ENCODE results near the gene GGA3. TPM values are rescaled to one million over a fixed set of nuclear protein-coding genes. Genes with fewer than 3 reads are reported as not detected.
"Not testable (repeated sequence)": the region's sequence is repeated elsewhere in the genome, so short reads cannot be mapped to it uniquely, and the experiment has no call there.

Gene GGA3
- total RNA-seq, 2 experiments from 2014 or later = 73.4 to 79.4 TPM

- H3K4me1 Mint-ChIP-seq = peaks cover 29% of the 10 kb centered on the region
- no peaks in the 10 kb centered on the region for H3K9me3 Mint-ChIP-seq
- peak; percentile 99 for DNase-seq
- H3K4me3 Mint-ChIP-seq = peak within 1 kb of the TSS; percentile 97
- peaks cover 17% of the 10 kb centered on the region for H3K36me3 Mint-ChIP-seq (ENCODE audit: low read depth)
- no peaks in the 10 kb centered on the region for H3K27me3 Mint-ChIP-seq
- ChIA-PET POLR2A (interaction anchor here (0.6 to 4.2 kb wide), 42 partner anchors 9 to 652 kb away, joined by 3 to 124 read pairs (median 5); partner anchors contain the start of genes ATP5PD, FBF1, FDXR and GALK1), CTCF (interaction anchor here (0.5 to 4.6 kb wide), 29 partner anchors 8 to 566 kb away, joined by 3 to 105 read pairs (median 4); partner anchors contain the start of genes CDR2L, GGA3, GRB2 and MIF4GD)
- peak within 1 kb of the TSS; percentile 100 for H3K27ac Mint-ChIP-seq
Observed at GRCh38 chr17:75289115-75289831, 27.9 kb upstream of the GGA3 start, which contains the start of gene SLC25A19. Gene SLC25A19, minus strand, starts transcription at chr17:75289433. Its CDS starts 2,669 bp downstream, at chr17:75286764.

- ChIA-PET POLR2A (interaction anchor here (0.6 to 4.2 kb wide), 38 partner anchors 9 to 652 kb away, joined by 3 to 124 read pairs (median 5); partner anchors contain the start of genes ATP5PD, FBF1, FDXR and GGA3), CTCF (interaction anchor here (0.5 to 4.6 kb wide), 29 partner anchors 9 to 567 kb away, joined by 3 to 105 read pairs (median 4); partner anchors contain the start of genes CDR2L, GGA3, GRB2 and MIF4GD)
- Mint-ChIP-seq H3K4me1 (peaks cover 28% of the 10 kb centered on the region), H3K27me3 (no peaks in the 10 kb centered on the region), H3K36me3 (ENCODE audit: low read depth) (peaks cover 18% of the 10 kb centered on the region), H3K4me3 (peak overlapping the region; percentile 97), H3K9me3 (no peaks in the 10 kb centered on the region), H3K27ac (peak overlapping the region; percentile 100)
- peak; percentile 55 for DNase-seq
Observed at GRCh38 chr17:75288770-75289114, 27.3 kb upstream of the GGA3 start.

DNA sequence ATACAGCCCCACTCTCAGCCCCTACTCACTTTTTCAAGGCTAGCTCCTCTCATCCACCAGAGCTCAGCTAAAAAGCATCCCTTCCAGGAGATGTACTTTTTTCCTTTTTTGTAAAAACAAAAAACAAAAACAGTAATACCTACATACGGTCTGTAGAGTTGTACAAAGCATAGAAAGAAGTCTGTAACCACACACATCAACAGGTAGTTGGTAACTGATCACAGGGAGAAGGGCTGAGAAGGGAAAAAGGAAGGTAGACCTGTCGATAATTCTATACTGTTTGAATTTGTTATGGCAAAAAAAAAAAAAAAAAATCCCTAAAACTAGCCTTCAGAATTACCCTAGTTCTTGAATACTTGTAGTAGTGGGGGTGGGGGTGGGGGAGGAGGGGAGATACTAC lies 27.0 kb upstream of the GGA3 start:
- peaks cover 22% of the 10 kb centered on the region for H3K36me3 Mint-ChIP-seq (ENCODE audit: low read depth)
- peaks cover 28% of the 10 kb centered on the region for H3K4me1 Mint-ChIP-seq
- H3K27ac Mint-ChIP-seq = peak overlapping the region; percentile 100
- ChIA-PET POLR2A (interaction anchor here (1.0 to 4.2 kb wide), 20 partner anchors 10 to 653 kb away, joined by 3 to 124 read pairs (median 8); partner anchors contain the start of genes ATP5PD, FBF1, GGA3 and GRB2), CTCF (interaction anchor here (1.3 to 4.6 kb wide), 9 partner anchors 9 to 378 kb away, joined by 3 to 105 read pairs (median 6); partner anchors contain the start of genes GGA3, MIF4GD, MRPS7 and RECQL5)
- no peaks in the 10 kb centered on the region for H3K9me3 Mint-ChIP-seq
- no peaks in the 10 kb centered on the region for H3K27me3 Mint-ChIP-seq
- H3K4me3 Mint-ChIP-seq = peak overlapping the region; percentile 97
- DNase-seq = no peak

- peaks cover 28% of the 10 kb centered on the region for H3K4me1 Mint-ChIP-seq
- peaks cover 24% of the 10 kb centered on the region for H3K36me3 Mint-ChIP-seq (ENCODE audit: low read depth)
- no peaks in the 10 kb centered on the region for H3K27me3 Mint-ChIP-seq
- ChIA-PET POLR2A (interaction anchor here (1.5 to 3.5 kb wide), 2 partner anchors 14 to 26 kb away, joined by 9 to 18 read pairs; partner anchors contain the start of genes GGA3, MIF4GD and MRPS7), CTCF (interaction anchor here (1.2 kb wide), 1 partner anchor 16 kb away, joined by 4 read pairs; the partner anchor contains the start of gene MIF4GD)
- peak overlapping the region; percentile 17 for H3K4me3 Mint-ChIP-seq
- DNase-seq = no peak
- no peaks in the 10 kb centered on the region for H3K9me3 Mint-ChIP-seq
- H3K27ac Mint-ChIP-seq = no peak overlapping the region
Observed at GRCh38 chr17:75287221-75287620, 25.8 kb upstream of the GGA3 start.

DNA sequence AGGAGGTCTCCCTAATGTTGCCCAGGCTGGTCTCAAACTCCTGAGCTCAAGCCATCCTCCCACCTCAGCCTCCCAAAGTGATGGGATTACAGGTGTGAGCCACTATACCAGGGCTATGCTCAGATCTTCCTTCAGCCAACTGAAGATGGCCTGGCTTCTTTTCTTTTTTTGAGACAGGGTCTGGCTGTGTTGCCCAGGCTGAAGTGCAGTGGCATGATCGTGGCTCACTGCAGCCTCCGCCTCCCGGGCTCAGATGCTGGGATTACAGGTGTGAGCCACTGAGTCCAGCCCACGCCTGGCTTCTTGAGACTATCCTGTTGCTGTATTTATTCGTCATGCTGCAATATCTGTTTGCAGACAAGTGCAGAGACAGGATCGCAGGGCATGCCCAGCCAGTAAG lies 23.7 kb upstream of the GGA3 start:
- no peak for DNase-seq
- POLR2A ChIA-PET = interaction anchor here (1.6 to 3.5 kb wide), 2 partner anchors 12 to 23 kb away, joined by 6 to 18 read pairs; partner anchors contain the start of genes GGA3, MIF4GD and MRPS7
- no peak overlapping the region for H3K27ac Mint-ChIP-seq
- peaks cover 22% of the 10 kb centered on the region for H3K4me1 Mint-ChIP-seq
- peaks cover 32% of the 10 kb centered on the region for H3K36me3 Mint-ChIP-seq (ENCODE audit: low read depth)
- CTCF ChIA-PET = no interaction called here
- H3K4me3 Mint-ChIP-seq = no peak overlapping the region
- no peaks in the 10 kb centered on the region for H3K9me3 Mint-ChIP-seq
- H3K27me3 Mint-ChIP-seq = no peaks in the 10 kb centered on the region

DNA sequence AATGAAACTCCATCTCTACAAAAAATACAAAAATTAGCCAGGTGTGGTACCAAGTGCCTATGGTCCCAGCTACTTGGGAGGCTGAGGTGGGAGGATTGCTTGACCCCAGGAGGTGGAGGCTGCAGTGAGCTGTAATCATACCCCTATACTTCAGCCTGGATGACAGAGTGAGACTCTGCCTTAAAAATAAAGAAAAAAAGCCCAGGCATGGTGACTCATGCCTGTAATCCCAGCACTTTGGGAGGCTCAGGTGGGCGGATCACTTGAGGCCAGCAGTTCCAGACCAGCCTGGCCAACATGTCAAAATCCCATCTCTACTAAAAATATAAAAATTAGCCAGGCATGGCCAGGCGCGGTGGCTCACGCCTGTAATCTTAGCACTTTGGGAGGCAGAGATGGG lies 18.8 kb upstream of the GGA3 start:
- not testable (repeated sequence) for H3K4me3 Mint-ChIP-seq, H3K27me3 Mint-ChIP-seq, H3K9me3 Mint-ChIP-seq, DNase-seq, H3K27ac Mint-ChIP-seq, H3K4me1 Mint-ChIP-seq
- H3K36me3 Mint-ChIP-seq (ENCODE audit: low read depth) = peaks cover 28% of the 10 kb centered on the region
- POLR2A ChIA-PET = interaction anchor here (1.9 kb wide), 1 partner anchor 18 kb away, joined by 7 read pairs; the partner anchor contains the start of gene MRPS7
- CTCF ChIA-PET = interaction anchor here (0.5 to 1.3 kb wide), 2 partner anchors 9 to 167 kb away, joined by 3 to 5 read pairs; partner anchors contain the start of gene MIF4GD

GRCh38 chr17:75277664-75278071 lies 16.3 kb upstream of the GGA3 start:
- H3K4me1 Mint-ChIP-seq = peaks cover 20% of the 10 kb centered on the region
- ChIA-PET POLR2A (interaction anchor here (1.2 to 2.4 kb wide), 3 partner anchors 11 to 128 kb away, joined by 3 to 17 read pairs (median 6); partner anchors contain the start of genes GGA3, MRPS7 and SLC25A19), CTCF (no interaction called here)
- no peaks in the 10 kb centered on the region for H3K9me3 Mint-ChIP-seq
- H3K27ac Mint-ChIP-seq = no peak overlapping the region
- H3K27me3 Mint-ChIP-seq = no peaks in the 10 kb centered on the region
- peaks cover 36% of the 10 kb centered on the region for H3K36me3 Mint-ChIP-seq (ENCODE audit: low read depth)
- DNase-seq = no peak
- H3K4me3 Mint-ChIP-seq = no peak overlapping the region

DNA sequence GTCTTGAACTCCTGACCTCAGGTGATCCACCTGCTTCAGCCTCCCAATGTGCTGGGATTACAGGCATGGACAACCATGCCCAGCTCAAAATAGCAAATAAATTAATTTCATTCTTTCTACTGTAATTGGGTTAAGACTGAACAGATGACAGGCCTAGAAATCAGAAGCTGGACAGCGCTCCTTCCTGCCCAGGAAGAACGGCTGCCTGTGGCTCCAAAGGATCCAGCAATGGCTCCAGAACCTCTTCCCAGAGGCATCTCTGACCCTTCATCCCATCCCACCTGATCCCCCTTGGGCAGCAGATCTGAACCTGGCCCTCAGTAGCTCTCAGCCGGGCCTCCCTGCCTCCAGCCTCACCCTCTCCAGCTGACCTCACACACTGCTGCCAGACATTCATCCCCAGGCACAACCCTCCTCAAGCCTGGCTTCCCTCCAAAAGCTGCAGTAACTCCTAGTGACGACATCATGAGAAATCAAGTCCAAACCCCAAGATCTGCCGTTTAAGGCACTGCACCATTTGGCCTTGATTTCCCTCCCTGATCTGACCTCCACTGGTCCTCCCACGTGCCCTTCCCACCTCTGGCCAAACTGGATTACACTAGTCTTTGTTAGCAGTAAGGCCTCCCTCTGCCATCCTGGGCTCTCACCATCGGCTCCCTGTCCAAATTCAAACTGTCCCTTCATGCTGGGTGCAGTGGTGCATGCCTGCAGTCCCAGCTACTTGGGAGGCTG lies 12.7 kb upstream of the GGA3 start:
- no peak for DNase-seq
- ChIA-PET CTCF (no interaction called here), POLR2A (interaction anchor here (0.9 to 6.5 kb wide), 5 partner anchors 8 to 23 kb away, joined by 3 to 124 read pairs (median 14); partner anchors contain the start of genes GGA3, MRPS7 and SLC25A19)
- Mint-ChIP-seq H3K36me3 (ENCODE audit: low read depth) (peaks cover 32% of the 10 kb centered on the region), H3K9me3 (no peaks in the 10 kb centered on the region), H3K27me3 (no peaks in the 10 kb centered on the region), H3K4me3 (peak overlapping the region; percentile 15), H3K4me1 (peaks cover 37% of the 10 kb centered on the region), H3K27ac (peak overlapping the region; percentile 66)

DNA sequence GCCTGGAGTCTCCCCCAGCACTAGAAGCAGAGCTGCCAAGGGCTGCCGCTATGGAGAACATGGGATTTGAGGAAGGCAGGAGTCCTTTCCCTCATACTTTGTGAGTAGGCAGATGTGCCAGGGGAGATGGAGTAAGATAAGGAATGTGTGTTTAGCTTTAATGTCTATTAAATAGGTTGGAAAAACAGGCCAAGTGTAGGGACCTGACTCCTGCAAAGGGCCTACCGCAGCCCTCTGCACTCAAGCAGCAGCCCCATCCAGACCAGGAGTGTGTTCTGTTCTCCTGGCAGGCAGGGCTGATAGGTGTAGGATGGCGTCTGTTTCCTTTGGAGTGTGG lies 11.4 kb upstream of the GGA3 start:
- H3K4me3 Mint-ChIP-seq = peak overlapping the region; percentile 85
- CTCF ChIA-PET = interaction anchor here (0.9 to 4.9 kb wide), 3 partner anchors 17 to 133 kb away, joined by 3 to 105 read pairs (median 4); partner anchors contain the start of genes GRB2 and SLC25A19
- no peaks in the 10 kb centered on the region for H3K27me3 Mint-ChIP-seq
- POLR2A ChIA-PET = interaction anchor here (1.2 to 6.5 kb wide), 10 partner anchors 10 to 133 kb away, joined by 3 to 183 read pairs (median 12); partner anchors contain the start of genes GGA3, GRB2, JPT1 and MRPS7
- peaks cover 28% of the 10 kb centered on the region for H3K36me3 Mint-ChIP-seq (ENCODE audit: low read depth)
- peaks cover 46% of the 10 kb centered on the region for H3K4me1 Mint-ChIP-seq
- DNase-seq = no peak
- H3K27ac Mint-ChIP-seq = peak overlapping the region; percentile 89
- no peaks in the 10 kb centered on the region for H3K9me3 Mint-ChIP-seq

GRCh38 chr17:75271955-75272847 lies 10.8 kb upstream of the GGA3 start:
- Mint-ChIP-seq H3K4me1 (peaks cover 47% of the 10 kb centered on the region), H3K27ac (peak overlapping the region; percentile 89), H3K36me3 (ENCODE audit: low read depth) (peaks cover 29% of the 10 kb centered on the region), H3K27me3 (no peaks in the 10 kb centered on the region), H3K9me3 (no peaks in the 10 kb centered on the region), H3K4me3 (peak overlapping the region; percentile 85)
- ChIA-PET CTCF (interaction anchor here (0.8 to 4.9 kb wide), 12 partner anchors 7 to 134 kb away, joined by 3 to 121 read pairs (median 7); partner anchors contain the start of genes GGA3, GRB2, MRPS7 and SLC25A19), POLR2A (interaction anchor here (0.8 to 6.5 kb wide), 20 partner anchors 9 to 523 kb away, joined by 3 to 183 read pairs (median 6); partner anchors contain the start of genes GGA3, GRB2, JPT1 and MRPL58)
- peak; percentile 27 for DNase-seq

DNA sequence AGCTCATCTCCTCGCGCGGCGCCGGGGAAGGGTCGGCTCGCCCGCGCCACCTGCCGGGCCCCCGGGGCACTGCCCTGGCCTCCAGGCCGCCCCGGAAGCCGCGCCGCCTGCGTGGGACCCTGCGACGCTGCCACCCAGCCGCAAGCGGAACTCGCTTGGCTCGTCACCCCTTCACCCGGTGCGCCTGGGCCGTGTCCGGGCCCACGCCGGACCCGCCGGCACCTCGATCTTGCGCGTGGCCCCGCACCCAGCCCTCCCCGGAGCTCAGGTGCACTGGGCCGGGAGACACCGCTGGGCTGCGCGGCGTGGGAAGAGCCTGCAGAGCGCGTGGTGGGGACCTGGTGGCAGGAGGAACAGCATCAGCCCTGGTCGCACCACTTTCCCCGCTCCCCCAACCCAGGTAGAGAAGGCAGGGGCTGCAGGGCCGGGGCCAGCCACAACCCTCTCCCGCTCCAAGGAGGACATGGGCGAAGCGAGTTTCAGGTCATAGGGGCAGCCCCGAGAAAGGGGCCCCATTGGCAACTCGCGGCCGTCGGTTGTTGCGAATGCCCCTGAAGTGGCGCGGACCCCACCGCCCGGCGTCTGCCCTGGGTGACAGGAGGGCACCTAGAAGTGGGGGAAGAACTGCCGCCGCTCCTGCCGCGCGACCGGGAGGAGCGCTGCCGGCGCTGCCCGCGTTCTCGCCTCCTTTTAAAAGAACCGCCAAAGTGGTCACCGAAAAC lies 10.0 kb upstream of the GGA3 start:
- ChIA-PET POLR2A (interaction anchor here (0.6 to 6.5 kb wide), 41 partner anchors 10 to 522 kb away, joined by 3 to 183 read pairs (median 5); partner anchors contain the start of genes FDXR, GGA3, GRB2 and JPT1), CTCF (interaction anchor here (0.6 to 4.9 kb wide), 56 partner anchors 8 to 512 kb away, joined by 3 to 121 read pairs (median 4); partner anchors contain the start of genes CDR2L, GGA3, GRB2 and MRPS7)
- peak; percentile 92 for DNase-seq
- H3K9me3 Mint-ChIP-seq = no peaks in the 10 kb centered on the region
- H3K36me3 Mint-ChIP-seq (ENCODE audit: low read depth) = peaks cover 35% of the 10 kb centered on the region
- H3K27ac Mint-ChIP-seq = peak overlapping the region; percentile 89
- H3K27me3 Mint-ChIP-seq = no peaks in the 10 kb centered on the region
- peak overlapping the region; percentile 85 for H3K4me3 Mint-ChIP-seq
- H3K4me1 Mint-ChIP-seq = peaks cover 47% of the 10 kb centered on the region

Measured in activated CD4-positive, alpha-beta memory T cell treated with anti-CD3 and anti-CD28 coated beads, Interleukin-2, amount 10 ng/mL, durations not matched to agents 7 days and 5 days (primary cell).